GM23338 (cell line): Measurements from ENCODE around the gene OR6A2. TPM values are rescaled to one million over a fixed set of nuclear protein-coding genes. Genes with fewer than 3 reads are reported as not detected.

Experiments used
- ATAC-seq: fragments of 200-7000 bp; cut with Tn5 transposase; 3 replicates; pipeline ENCODE4 v1.9.1; 2020
- DNase-seq: peaks from one replicate; pipeline ENCODE4 v3.0.0-alpha.2; 2015; ENCODE audit warnings: low spot score
- H2AFZ ChIP-seq: fragments of 200-600 bp; sonication (generic); 2 replicates; pipeline ENCODE4 v1.8.0; 2016; ENCODE audit warnings: antibody characterized with exemption, mild to moderate bottlenecking, moderate library complexity
- H3F3A ChIP-seq: fragments of 200-600 bp; sonication (generic); replicated peaks from 2 replicates; pipeline ENCODE4 v1.8.0; 2017; ENCODE audit warnings: antibody characterized with exemption, mixed run types, low read depth
- H3K27ac ChIP-seq: fragments of 200-600 bp; sonication (generic); 2 replicates; pipeline ENCODE4 v1.6.1; 2016; ENCODE audit warnings: low read depth
- H3K27me3 ChIP-seq: fragments of 200-600 bp; sonication (generic); 2 replicates; pipeline ENCODE4 v1.8.0; 2016; ENCODE audit warnings: mild to moderate bottlenecking, mixed run types, moderate library complexity; ENCODE audit not compliant: insufficient read depth
- H3K36me3 ChIP-seq: fragments of 200-600 bp; sonication (generic); 2 replicates; pipeline ENCODE4 v1.8.0; 2016; ENCODE audit warnings: mild to moderate bottlenecking; ENCODE audit not compliant: insufficient read depth
- H3K4me1 ChIP-seq: fragments of 200-600 bp; sonication (generic); 2 replicates; pipeline ENCODE4 v1.8.0; 2016; ENCODE audit warnings: mild to moderate bottlenecking, moderate library complexity; ENCODE audit not compliant: insufficient read depth
- H3K4me2 ChIP-seq: fragments of 200-600 bp; sonication (generic); 2 replicates; pipeline ENCODE4 v1.7.1; 2017; ENCODE audit warnings: mixed run types
- H3K4me3 ChIP-seq: fragments of 200-600 bp; sonication (generic); 2 replicates; pipeline ENCODE4 v1.6.1; 2016; ENCODE audit warnings: mixed run types
- H3K79me2 ChIP-seq: fragments of 200-600 bp; sonication (generic); replicated peaks from 2 replicates; pipeline ENCODE4 v1.8.0; 2017; ENCODE audit warnings: mild to moderate bottlenecking; ENCODE audit not compliant: insufficient read depth
- H3K9me2 ChIP-seq: fragments of 200-600 bp; sonication (generic); 2 replicates; pipeline ENCODE4 v1.8.0; 2017; ENCODE audit not compliant: insufficient read depth
- H4K20me1 ChIP-seq: fragments of 200-600 bp; sonication (generic); replicated peaks from 2 replicates; pipeline ENCODE4 v1.8.0; 2017; ENCODE audit warnings: mild to moderate bottlenecking; ENCODE audit not compliant: insufficient read depth
- H3K27ac Mint-ChIP-seq: 2 replicates; pipeline ENCODE4 v1.8.0; 2020; ENCODE audit warnings: inconsistent platforms, mild to moderate bottlenecking, moderate library complexity, mixed read lengths
- H3K27me3 Mint-ChIP-seq: 3 replicates; pipeline ENCODE4 v1.8.0; 2022; ENCODE audit warnings: low read depth, mild to moderate bottlenecking, moderate library complexity, mixed read lengths, inconsistent platforms; ENCODE audit not compliant: insufficient read depth, poor library complexity
- H3K36me3 Mint-ChIP-seq: 3 replicates; pipeline ENCODE4 v1.8.0; 2021; ENCODE audit warnings: low read depth, mild to moderate bottlenecking, inconsistent platforms, moderate library complexity, mixed read lengths
- H3K4me1 Mint-ChIP-seq: 3 replicates; pipeline ENCODE4 v1.8.0; 2020; ENCODE audit warnings: mild to moderate bottlenecking, inconsistent platforms, mixed read lengths
- H3K4me3 Mint-ChIP-seq: 3 replicates; pipeline ENCODE4 v1.8.0; 2021; ENCODE audit warnings: moderate library complexity, mild to moderate bottlenecking, inconsistent platforms, mixed read lengths
- H3K9me3 Mint-ChIP-seq: 3 replicates; pipeline ENCODE4 v1.8.0; 2020; ENCODE audit warnings: moderate library complexity, mild to moderate bottlenecking, inconsistent platforms, mixed read lengths
- CTCF ChIP-seq, 2 experiments: fragments of 200-600 bp in 1 of 2; sonication (generic) in 1 of 2; conservative IDR thresholded peaks; 2 replicates each; pipeline versions ENCODE4 v1.5.1 to v1.6.1; 2016 to 2017; ENCODE audit warnings: antibody characterized with exemption in 2 of 2, low read depth in 2 of 2, mild to moderate bottlenecking in 2 of 2, moderate library complexity in 1 of 2
- EZH2phosphoT487 ChIP-seq: fragments of 200-600 bp; sonication (generic); IDR thresholded peaks from one replicate; pipeline ENCODE4 v1.8.1; 2018; ENCODE audit warnings: antibody characterized with exemption; ENCODE audit not compliant: unreplicated experiment
- JUNB ChIP-seq: IDR thresholded peaks from one replicate; pipeline ENCODE4 v1.6.1; 2016; ENCODE audit warnings: antibody characterized with exemption; ENCODE audit not compliant: unreplicated experiment
- NANOG ChIP-seq: IDR thresholded peaks from 2 replicates; pipeline ENCODE4 v1.6.1; 2016; ENCODE audit warnings: antibody characterized with exemption, borderline replicate concordance
- POLR2AphosphoS5 ChIP-seq: IDR thresholded peaks from 2 replicates; pipeline ENCODE4 v1.6.1; 2016; ENCODE audit warnings: antibody characterized with exemption, low read depth
- STAT1 ChIP-seq: IDR thresholded peaks from one replicate; pipeline ENCODE4 v1.6.1; 2016; ENCODE audit warnings: antibody characterized with exemption; ENCODE audit not compliant: unreplicated experiment
- ZNF462 ChIP-seq: fragments of 250-450 bp; sonication (Bioruptor Pico); IDR thresholded peaks from 2 replicates; pipeline ENCODE4 v1.5.0; 2020; ENCODE audit warnings: mild to moderate bottlenecking, moderate library complexity
- polyA plus RNA-seq: library from polyadenylated mRNA; unstranded; fragments of >200 nt; fragmentation: Nextera tagmentation; extraction: Ambion mirVana; gene quantifications from 2 replicates; pipeline ENCODE4 v1.2.1, GENCODE V29; 2016
- total RNA-seq: library from RNA; depleted of rRNA; stranded (reverse); fragments of >200 nt; shearing (Covaris generic); gene quantifications from 2 replicates; pipeline ENCODE4 v1.2.3, GENCODE V29; 2014

The OR6A2 gene
- total and polyA plus RNA-seq, 2 experiments from 2014 or later: 0.06 to 0.97 TPM

GRCh38 chr11:6747097-6747668 lies 52.3 kb downstream of the OR6A2 start (continued):
- no peak for TF ChIP-seq ZNF462
- TF ChIP-seq CTCF (conservative IDR thresholded peaks at IDR 0.05; ENCODE audit: low read depth in 2 of 2): no peak

- Histone ChIP-seq H3K27ac (no peak overlapping the region), H3K36me3 (no peaks in the 10 kb centered on the region), H3K4me3 (no peak overlapping the region), H3K9me2 (peaks cover 7% of the 10 kb centered on the region; the same call in 1 of the 2 replicates), H3K4me1 (no peaks in the 10 kb centered on the region), H3F3A (no peaks in the 10 kb centered on the region), H3K79me2 (no peaks in the 10 kb centered on the region), H3K27me3 (no peaks in the 10 kb centered on the region), H2AFZ (no peak overlapping the region), H3K4me2 (no peak overlapping the region), H4K20me1 (no peaks in the 10 kb centered on the region)
- Mint-ChIP-seq H3K4me3 (no peak overlapping the region), H3K4me1 (no peaks in the 10 kb centered on the region), H3K27me3 (no peaks in the 10 kb centered on the region), H3K36me3 (no peaks in the 10 kb centered on the region), H3K27ac (no peak overlapping the region), H3K9me3 (no peaks in the 10 kb centered on the region)
- ATAC-seq: no peak
- DNase-seq: no peak
- TF ChIP-seq JUNB (no peak), NANOG (no peak), STAT1 (no peak), POLR2AphosphoS5 (no peak), ZNF462 (no peak), EZH2phosphoT487 (no peak)
Observed at GRCh38 chr11:6746626-6747025, 52.9 kb downstream of the OR6A2 start.
